ENCODE data around the gene PHF13.

DNA sequence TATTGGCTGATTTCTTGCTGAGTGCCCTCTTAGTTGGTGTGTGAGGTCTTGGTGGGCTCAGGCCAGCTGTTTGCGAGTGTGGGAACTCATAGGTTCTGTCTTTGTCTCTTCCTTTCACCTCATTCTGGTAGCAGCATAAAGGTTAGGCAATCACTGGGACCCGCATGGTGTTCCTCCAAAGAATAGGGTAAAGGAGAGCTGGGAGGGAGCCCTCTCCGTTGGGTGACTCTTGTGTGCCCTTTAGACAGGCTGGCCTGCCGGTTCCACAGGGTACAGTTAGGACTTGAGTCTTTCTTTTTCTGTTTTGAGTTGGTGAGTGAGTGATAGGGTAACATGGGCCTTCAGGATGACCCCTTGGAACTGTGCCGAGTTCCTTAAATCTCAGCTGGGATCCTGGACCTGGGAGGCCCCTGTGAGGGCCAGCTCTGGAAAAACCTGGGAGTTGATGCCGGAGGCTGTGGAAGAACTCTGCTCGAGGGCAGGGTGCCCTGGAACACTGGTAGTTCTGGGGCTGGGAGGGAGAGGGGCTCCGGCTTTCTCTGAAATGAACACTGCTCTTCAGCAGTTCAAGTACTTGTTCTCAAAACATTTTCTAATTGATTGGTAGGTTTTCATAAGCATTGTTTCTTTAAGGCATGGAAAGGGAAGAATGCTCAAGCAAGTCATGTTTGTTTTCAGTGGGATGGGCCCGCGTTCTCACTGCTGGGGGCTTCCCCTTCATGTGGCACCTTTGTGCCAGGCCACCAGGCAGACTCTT lies 9.0 kb downstream of the PHF13 start:
- no peak for TF ChIP-seq EZH2 (IDR thresholded peaks at IDR 0.05; ENCODE audit: low read length, missing control alignments)
- TF ChIP-seq, protein P1, sequence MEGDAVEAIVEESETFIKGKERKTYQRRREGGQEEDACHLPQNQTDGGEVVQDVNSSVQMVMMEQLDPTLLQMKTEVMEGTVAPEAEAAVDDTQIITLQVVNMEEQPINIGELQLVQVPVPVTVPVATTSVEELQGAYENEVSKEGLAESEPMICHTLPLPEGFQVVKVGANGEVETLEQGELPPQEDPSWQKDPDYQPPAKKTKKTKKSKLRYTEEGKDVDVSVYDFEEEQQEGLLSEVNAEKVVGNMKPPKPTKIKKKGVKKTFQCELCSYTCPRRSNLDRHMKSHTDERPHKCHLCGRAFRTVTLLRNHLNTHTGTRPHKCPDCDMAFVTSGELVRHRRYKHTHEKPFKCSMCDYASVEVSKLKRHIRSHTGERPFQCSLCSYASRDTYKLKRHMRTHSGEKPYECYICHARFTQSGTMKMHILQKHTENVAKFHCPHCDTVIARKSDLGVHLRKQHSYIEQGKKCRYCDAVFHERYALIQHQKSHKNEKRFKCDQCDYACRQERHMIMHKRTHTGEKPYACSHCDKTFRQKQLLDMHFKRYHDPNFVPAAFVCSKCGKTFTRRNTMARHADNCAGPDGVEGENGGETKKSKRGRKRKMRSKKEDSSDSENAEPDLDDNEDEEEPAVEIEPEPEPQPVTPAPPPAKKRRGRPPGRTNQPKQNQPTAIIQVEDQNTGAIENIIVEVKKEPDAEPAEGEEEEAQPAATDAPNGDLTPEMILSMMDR (conservative IDR thresholded peaks at IDR 0.05 in 1 of 2, IDR thresholded peaks at IDR 0.05 in 1 of 2; ENCODE audit: low read depth in 1 of 2, low read length in 2 of 2), result no peak

Data from fibroblast of lung (primary cell).